ENCODE data around the gene KHSRP. TPM values are rescaled to one million over a fixed set of nuclear protein-coding genes. Genes with fewer than 3 reads are reported as not detected.

The KHSRP gene
- total RNA-seq, 1 donor from 2014 or later, result 436 TPM

DNA sequence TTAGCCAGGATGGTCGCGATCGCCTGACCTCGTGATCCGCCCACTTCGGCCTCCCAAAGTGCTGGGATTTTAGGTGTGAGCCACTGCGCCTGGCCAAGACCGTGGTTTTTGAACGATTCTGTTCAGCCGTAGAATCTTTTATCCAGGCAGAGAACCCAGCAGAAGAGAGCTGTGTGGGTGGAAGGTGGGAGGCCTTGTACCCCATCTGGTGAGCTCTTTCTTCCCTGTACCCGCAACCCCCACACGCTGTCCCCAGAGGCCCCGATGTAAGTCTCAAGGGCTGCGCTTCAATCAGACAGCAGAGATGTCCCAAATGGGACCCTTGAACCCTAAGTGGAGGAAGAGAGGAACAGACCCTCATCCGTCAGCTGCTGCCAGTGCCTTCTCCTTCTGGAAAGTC is 31.3 kb upstream of the KHSRP start:
- Mint-ChIP-seq H3K27ac (no peak overlapping the region), H3K9me3 (ENCODE audit: low read depth) (no peaks in the 10 kb centered on the region), H3K27me3 (no peaks in the 10 kb centered on the region), H3K4me1 (ENCODE audit: low read depth) (peaks cover 8% of the 10 kb centered on the region), H3K36me3 (ENCODE audit: insufficient read depth) (peaks cover 42% of the 10 kb centered on the region), H3K4me3 (ENCODE audit: low read depth) (no peak overlapping the region)
- TF ChIP-seq CTCF (IDR thresholded peaks at IDR 0.05; ENCODE audit: unreplicated experiment), result no peak
- DNase-seq (ENCODE audit: low spot score, unreplicated experiment), result no peak

- TF ChIP-seq CTCF (IDR thresholded peaks at IDR 0.05; ENCODE audit: unreplicated experiment), result no peak
- Mint-ChIP-seq H3K9me3 (ENCODE audit: low read depth) (no peaks in the 10 kb centered on the region), H3K4me3 (ENCODE audit: low read depth) (no peak overlapping the region), H3K27me3 (no peaks in the 10 kb centered on the region), H3K27ac (no peak overlapping the region), H3K4me1 (ENCODE audit: low read depth) (peaks cover 5% of the 10 kb centered on the region), H3K36me3 (ENCODE audit: insufficient read depth) (peaks cover 47% of the 10 kb centered on the region)
- no peak for DNase-seq (ENCODE audit: low spot score, unreplicated experiment)
Observed at GRCh38 chr19:6453951-6454565, 29.4 kb upstream of the KHSRP start.

DNA sequence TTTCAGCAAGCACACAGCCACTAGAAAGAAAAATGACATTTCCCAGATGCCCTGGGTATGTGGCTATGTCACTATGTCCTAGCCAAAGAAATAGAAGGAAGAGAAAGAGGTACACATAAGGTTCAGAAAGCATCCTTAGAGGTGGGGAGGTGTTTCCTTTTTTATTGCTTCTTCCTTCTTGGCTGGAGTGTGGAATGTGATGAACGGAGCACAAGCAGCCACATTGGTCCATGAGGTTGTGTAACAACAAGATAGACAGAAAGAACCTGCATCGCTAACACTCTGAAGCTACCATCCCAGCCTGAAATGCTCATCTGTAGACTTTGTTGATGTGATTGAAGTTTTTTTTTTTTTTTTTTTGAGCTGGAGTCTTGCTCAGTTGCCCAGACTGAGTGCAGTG is 28.3 kb upstream of the KHSRP start:
- Mint-ChIP-seq H3K4me1 (ENCODE audit: low read depth) (no peaks in the 10 kb centered on the region), H3K27ac (no peak overlapping the region), H3K9me3 (ENCODE audit: low read depth) (no peaks in the 10 kb centered on the region), H3K27me3 (no peaks in the 10 kb centered on the region), H3K4me3 (ENCODE audit: low read depth) (no peak overlapping the region), H3K36me3 (ENCODE audit: insufficient read depth) (peaks cover 47% of the 10 kb centered on the region)
- DNase-seq (ENCODE audit: low spot score, unreplicated experiment), result no peak
- TF ChIP-seq CTCF (IDR thresholded peaks at IDR 0.05; ENCODE audit: unreplicated experiment), result no peak

DNA sequence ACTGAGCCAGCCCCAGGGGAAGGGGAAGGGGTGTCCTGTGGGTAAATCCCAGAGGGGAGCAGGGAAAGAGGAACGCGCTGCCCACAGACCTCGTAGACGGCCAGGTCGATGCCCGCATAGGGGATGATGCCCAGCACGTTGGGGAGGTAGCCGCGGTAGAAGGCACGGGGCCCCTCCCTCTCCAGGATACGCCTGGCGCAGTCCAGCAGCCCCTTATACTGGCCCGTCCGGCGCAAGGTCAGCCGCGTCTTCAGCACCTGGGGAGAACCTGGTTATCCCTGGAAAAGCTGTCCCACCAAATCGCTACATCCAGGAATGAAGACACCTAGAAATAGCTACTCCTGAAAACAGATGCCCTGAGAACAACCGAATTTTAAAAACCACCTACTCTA is 27.6 kb upstream of the KHSRP start:
- H3K36me3 Mint-ChIP-seq (ENCODE audit: insufficient read depth), result peaks cover 48% of the 10 kb centered on the region

GRCh38 chr19:6451583-6452222 is 27.1 kb upstream of the KHSRP start:
- Mint-ChIP-seq H3K36me3 (ENCODE audit: insufficient read depth) (peaks cover 49% of the 10 kb centered on the region), H3K27me3 (no peaks in the 10 kb centered on the region), H3K27ac (no peak overlapping the region), H3K4me3 (ENCODE audit: low read depth) (no peak overlapping the region), H3K4me1 (ENCODE audit: low read depth) (no peaks in the 10 kb centered on the region), H3K9me3 (ENCODE audit: low read depth) (no peaks in the 10 kb centered on the region)
- DNase-seq (ENCODE audit: low spot score, unreplicated experiment), result no peak
- TF ChIP-seq CTCF (IDR thresholded peaks at IDR 0.05; ENCODE audit: unreplicated experiment), result no peak

More for the DNA sequence above, 27.6 kb upstream of the KHSRP start:
- Mint-ChIP-seq H3K4me1 (ENCODE audit: low read depth) (no peaks in the 10 kb centered on the region), H3K27ac (no peak overlapping the region), H3K27me3 (no peaks in the 10 kb centered on the region), H3K9me3 (ENCODE audit: low read depth) (no peaks in the 10 kb centered on the region), H3K4me3 (ENCODE audit: low read depth) (no peak overlapping the region)
- no peak for DNase-seq (ENCODE audit: low spot score, unreplicated experiment)
- no peak for TF ChIP-seq CTCF (IDR thresholded peaks at IDR 0.05; ENCODE audit: unreplicated experiment)
